HUES64 (cell line): ENCODE results near the gene DYNLT2B.
A peak's percentile ranks its signal among the peaks of the same experiment; 100 is the strongest.
"Not testable (repeated sequence)": the region's sequence is repeated elsewhere in the genome, so short reads cannot be mapped to it uniquely, and the experiment has no call there.

Experiments used
- H3K27ac ChIP-seq: 2 replicates; pipeline ENCODE4 v1.7.0; 2013; ENCODE audit warnings: low read depth, low read length, inconsistent platforms
- H3K27me3 ChIP-seq: 2 replicates; pipeline ENCODE4 v1.6.1; 2013; ENCODE audit warnings: mild to moderate bottlenecking, low read length; ENCODE audit not compliant: insufficient read depth
- H3K36me3 ChIP-seq: 2 replicates; pipeline ENCODE4 v1.6.1; 2013; ENCODE audit warnings: mild to moderate bottlenecking, low read length; ENCODE audit not compliant: insufficient read depth
- H3K4me1 ChIP-seq: 2 replicates; pipeline ENCODE4 v1.6.1; 2013; ENCODE audit warnings: mild to moderate bottlenecking, low read length, moderate library complexity; ENCODE audit not compliant: insufficient read depth
- H3K4me3 ChIP-seq: 2 replicates; pipeline ENCODE4 v1.5.1; 2013; ENCODE audit warnings: mild to moderate bottlenecking, low read length, moderate library complexity
- H3K9ac ChIP-seq: 2 replicates; pipeline ENCODE4 v1.6.1; 2013; ENCODE audit warnings: mild to moderate bottlenecking, low read depth, low read length
- H3K9me3 ChIP-seq: 2 replicates; pipeline ENCODE4 v1.6.1; 2013; ENCODE audit warnings: low read depth, low read length; ENCODE audit not compliant: insufficient read depth
- WGBS: fragments of 150-250, 120-280 bp; methylation state at CpG from one replicate; pipeline ENCODE4 v1.1.7; 2013; ENCODE audit warnings: missing lambda C conversion rate; 5-methylcytosine and 5-hydroxymethylcytosine counted together

DYNLT2B gene

DNA sequence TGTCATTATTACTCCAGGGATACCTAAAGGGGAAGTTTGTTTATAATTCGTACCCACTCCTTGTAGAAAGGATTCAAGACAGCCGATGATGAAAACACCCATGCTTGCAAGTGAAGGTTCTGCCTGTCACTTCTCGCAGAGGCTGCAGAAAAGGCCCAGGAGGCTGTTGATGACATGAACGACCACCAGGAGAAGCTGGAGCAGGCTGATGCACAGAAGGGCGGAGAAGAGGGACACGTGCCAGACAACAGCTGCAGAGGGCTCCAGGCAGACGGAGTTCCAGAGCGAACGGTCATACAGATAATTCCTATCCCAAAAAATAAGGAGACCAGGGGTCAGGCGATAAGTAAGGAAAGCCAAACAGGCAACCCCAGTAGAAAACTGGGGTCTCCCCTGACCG lies 5.7 kb upstream of the DYNLT2B start:
- 81% methylated on average over 11 of the region's 11 CpGs for WGBS
- no peak overlapping the region for H3K27ac ChIP-seq
- no peaks in the 10 kb centered on the region for H3K9me3 ChIP-seq
- no peak overlapping the region for H3K9ac ChIP-seq
- H3K4me1 ChIP-seq = no peaks in the 10 kb centered on the region
- no peaks in the 10 kb centered on the region for H3K36me3 ChIP-seq
- H3K4me3 ChIP-seq = no peak overlapping the region
- H3K27me3 ChIP-seq = no peaks in the 10 kb centered on the region

DNA sequence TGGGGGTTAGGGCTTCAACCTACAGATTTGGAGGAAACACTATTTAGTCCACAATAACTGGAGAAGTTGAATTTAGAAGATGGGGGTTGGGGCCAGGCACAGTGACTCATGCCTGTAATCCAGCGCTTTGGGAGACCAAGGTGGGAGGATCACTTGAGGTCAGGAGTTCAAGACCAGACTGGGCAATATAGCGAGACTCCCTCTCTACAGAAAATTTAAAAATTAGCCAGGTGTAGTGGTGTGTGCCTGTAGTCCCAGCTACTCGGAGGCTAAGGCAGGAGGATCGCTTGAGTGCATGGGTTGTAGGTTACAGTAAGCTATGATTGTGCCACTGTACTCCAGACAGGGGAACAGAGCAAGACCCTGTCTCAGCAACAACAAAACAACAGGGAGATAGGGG lies 5.0 kb upstream of the DYNLT2B start:
- H3K9ac ChIP-seq = no peak overlapping the region
- WGBS = 91% methylated on average over 3 of the region's 4 CpGs
- no peaks in the 10 kb centered on the region for H3K27me3 ChIP-seq
- H3K27ac ChIP-seq = no peak overlapping the region
- no peaks in the 10 kb centered on the region for H3K9me3 ChIP-seq
- no peaks in the 10 kb centered on the region for H3K36me3 ChIP-seq
- no peak overlapping the region for H3K4me3 ChIP-seq
- no peaks in the 10 kb centered on the region for H3K4me1 ChIP-seq

DNA sequence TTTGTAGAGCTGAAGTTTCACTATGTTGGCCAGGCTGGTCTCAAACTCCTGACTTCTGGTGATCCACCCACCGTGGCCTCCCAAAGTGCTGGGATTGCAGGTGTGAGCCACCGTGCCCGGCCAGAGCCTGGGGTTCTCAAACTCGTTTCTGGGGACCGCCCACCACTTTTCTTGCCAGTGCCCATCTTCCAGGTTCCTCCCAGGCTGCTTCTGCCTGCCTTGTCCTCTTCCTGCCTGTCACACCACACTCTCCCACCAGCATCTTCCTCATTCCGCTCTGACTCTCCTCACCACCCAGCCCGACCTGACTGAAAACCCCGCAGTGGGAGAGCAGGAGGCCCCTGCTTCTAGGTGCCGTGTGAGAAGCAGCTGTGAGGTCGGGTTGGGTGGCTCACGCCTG lies 3.1 kb upstream of the DYNLT2B start:
- no peak overlapping the region for H3K27ac ChIP-seq

GRCh38 chr3:196320137-196320536 lies 2.1 kb upstream of the DYNLT2B start:
- Histone ChIP-seq H3K9me3 (no peaks in the 10 kb centered on the region), H3K27ac (no peak overlapping the region), H3K9ac (no peak overlapping the region), H3K27me3 (no peaks in the 10 kb centered on the region), H3K4me3 (no peak overlapping the region), H3K36me3 (peaks cover 4% of the 10 kb centered on the region; the same call in 1 of the 2 replicates), H3K4me1 (no peaks in the 10 kb centered on the region)
- WGBS = 97% methylated on average over 3 of the region's 3 CpGs

More for the DNA sequence above, 3.1 kb upstream of the DYNLT2B start:
- no peak overlapping the region for H3K4me3 ChIP-seq
- H3K9ac ChIP-seq = no peak overlapping the region
- WGBS = 91% methylated on average over 11 of the region's 11 CpGs
- no peaks in the 10 kb centered on the region for H3K27me3 ChIP-seq
- H3K36me3 ChIP-seq = no peaks in the 10 kb centered on the region
- H3K9me3 ChIP-seq = no peaks in the 10 kb centered on the region
- no peaks in the 10 kb centered on the region for H3K4me1 ChIP-seq

- H3K9ac ChIP-seq = peak overlapping the region; percentile 89
- peak overlapping the region; percentile 95 for H3K4me3 ChIP-seq
- not testable (repeated sequence) for H3K36me3 ChIP-seq, H3K4me1 ChIP-seq, H3K27me3 ChIP-seq, H3K9me3 ChIP-seq
- H3K27ac ChIP-seq = peak overlapping the region; percentile 73
- 18% methylated on average over 14 of the region's 17 CpGs for WGBS
These were observed 997 bp downstream of the DYNLT2B start for GRCh38 chr3:196316799-196317686.

- no peak overlapping the region for H3K9ac ChIP-seq
- H3K4me3 ChIP-seq = no peak overlapping the region
- H3K27ac ChIP-seq = no peak overlapping the region
- no peaks in the 10 kb centered on the region for H3K9me3 ChIP-seq
- peaks cover 8% of the 10 kb centered on the region; the same call in 1 of the 2 replicates for H3K36me3 ChIP-seq
- WGBS = 93% methylated on average over 1 of the region's 1 CpG
- no peaks in the 10 kb centered on the region for H3K27me3 ChIP-seq
- H3K4me1 ChIP-seq = no peaks in the 10 kb centered on the region
These were observed 2.2 kb downstream of the DYNLT2B start for GRCh38 chr3:196315821-196316220.

- H3K4me1 ChIP-seq = no peaks in the 10 kb centered on the region
- 97% methylated on average over 3 of the region's 3 CpGs for WGBS
- no peak overlapping the region for H3K27ac ChIP-seq
- H3K27me3 ChIP-seq = no peaks in the 10 kb centered on the region
- H3K4me3 ChIP-seq = no peak overlapping the region
- no peaks in the 10 kb centered on the region for H3K9me3 ChIP-seq
- H3K36me3 ChIP-seq = peaks cover 8% of the 10 kb centered on the region; the same call in 1 of the 2 replicates
- H3K9ac ChIP-seq = no peak overlapping the region
These were observed 3.4 kb downstream of the DYNLT2B start for GRCh38 chr3:196314597-196314996.

DNA sequence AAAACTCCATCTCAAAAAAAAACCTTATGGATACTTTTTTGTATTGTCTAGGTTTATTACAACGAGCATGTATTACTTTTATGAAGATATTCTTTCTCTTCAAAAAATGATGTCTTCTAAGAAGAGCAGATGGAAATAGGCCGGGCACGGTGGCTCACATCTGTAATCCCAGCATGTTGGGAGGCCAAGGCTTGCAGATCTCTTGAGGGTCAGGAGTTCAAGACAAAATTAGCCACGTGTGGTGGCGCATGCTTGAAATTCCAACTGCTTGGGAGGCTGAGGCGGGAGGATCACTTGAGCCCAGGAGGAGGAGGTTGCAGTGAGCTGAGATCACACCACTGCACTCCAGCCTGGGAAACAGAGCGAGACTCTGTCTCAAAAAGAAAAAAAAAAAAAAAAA lies 4.0 kb downstream of the DYNLT2B start:
- not testable (repeated sequence) for H3K27ac ChIP-seq, H3K9ac ChIP-seq, H3K27me3 ChIP-seq, H3K4me1 ChIP-seq, H3K9me3 ChIP-seq, H3K4me3 ChIP-seq, H3K36me3 ChIP-seq
- WGBS = 82% methylated on average over 6 of the region's 7 CpGs

GRCh38 chr3:196302960-196303359 lies 15.1 kb downstream of the DYNLT2B start:
- not testable (repeated sequence) for H3K27ac ChIP-seq, H3K9ac ChIP-seq, H3K4me1 ChIP-seq, H3K4me3 ChIP-seq, H3K36me3 ChIP-seq, H3K9me3 ChIP-seq, H3K27me3 ChIP-seq
- WGBS = 98% methylated on average over 6 of the region's 8 CpGs

DNA sequence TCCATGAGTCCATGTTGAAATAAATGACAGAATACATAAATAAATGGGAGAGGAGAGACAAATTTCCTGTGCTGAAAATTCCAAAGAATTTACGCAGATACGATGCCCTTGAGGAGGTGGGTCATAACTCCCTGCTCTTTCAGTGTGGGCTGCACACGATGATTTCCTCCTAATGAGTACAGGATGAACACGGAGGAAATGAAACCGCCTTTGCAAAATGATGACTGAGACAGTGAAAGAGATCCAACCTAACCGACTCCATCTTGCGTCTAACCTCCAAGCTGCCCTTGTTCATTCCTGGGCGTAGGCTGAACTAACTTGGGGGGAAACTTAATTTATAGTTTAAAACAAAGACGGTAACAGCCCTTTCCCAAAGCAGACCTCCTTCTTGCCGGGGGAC lies 15.5 kb downstream of the DYNLT2B start:
- not testable (repeated sequence) for H3K27me3 ChIP-seq, H3K36me3 ChIP-seq, H3K27ac ChIP-seq, H3K9ac ChIP-seq, H3K4me1 ChIP-seq, H3K9me3 ChIP-seq, H3K4me3 ChIP-seq
- 93% methylated on average over 5 of the region's 10 CpGs for WGBS

GRCh38 chr3:196298521-196298920 lies 19.5 kb downstream of the DYNLT2B start:
- Histone ChIP-seq H3K9me3 (no peaks in the 10 kb centered on the region), H3K9ac (no peak overlapping the region), H3K27ac (no peak overlapping the region), H3K36me3 (peaks cover 8% of the 10 kb centered on the region), H3K4me3 (no peak overlapping the region), H3K4me1 (no peaks in the 10 kb centered on the region), H3K27me3 (no peaks in the 10 kb centered on the region)
- WGBS = 96% methylated on average over 2 of the region's 2 CpGs
